Glomerular endothelial cell (primary cell): Measurements from ENCODE around the gene TIPARP. TPM values are rescaled to one million over a fixed set of nuclear protein-coding genes. Genes with fewer than 3 reads are reported as not detected.
"Not testable (repeated sequence)": the region's sequence is repeated elsewhere in the genome, so short reads cannot be mapped to it uniquely, and the experiment has no call there.

ENCODE experiments used
- DNase-seq: peaks from one replicate; pipeline ENCODE4 v3.0.0-alpha.2; 2011; ENCODE audit warnings: low read depth, low spot score; ENCODE audit errors: extremely low read depth
- total RNA-seq: library from RNA; depleted of rRNA; stranded (reverse); fragments of >200 nt; gene quantifications from 2 replicates; pipeline ENCODE4 v1.2.3, GENCODE V29; 2015

The TIPARP gene
- total RNA-seq, 1 donor from 2014 or later, result 38.1 TPM

- not testable (repeated sequence) for DNase-seq
These were observed 62.7 kb downstream of the TIPARP start for GRCh38 chr3:156737049-156737448.

GRCh38 chr3:156738251-156738650 lies 63.9 kb downstream of the TIPARP start:
- no peak for DNase-seq

DNA sequence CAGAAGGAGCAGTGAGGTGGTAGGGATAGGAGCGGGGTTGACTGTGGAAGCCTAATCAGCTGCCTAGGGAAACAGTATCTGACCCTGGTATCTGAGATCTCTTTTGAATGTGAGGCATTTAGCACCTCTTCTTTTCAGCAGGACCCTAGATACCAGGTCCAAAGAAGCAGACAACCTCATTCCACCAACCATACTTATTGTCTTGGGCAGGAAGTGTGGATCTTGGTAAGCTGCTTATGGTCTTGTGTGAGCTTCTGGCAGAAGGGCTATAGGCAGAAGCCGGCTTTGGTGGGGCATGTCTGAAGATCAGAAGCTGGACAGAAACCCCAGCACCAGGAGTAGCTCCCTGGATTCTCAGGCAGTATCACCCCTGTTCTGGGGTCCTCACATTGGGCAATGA lies 65.6 kb downstream of the TIPARP start:
- DNase-seq, result no peak

GRCh38 chr3:156740581-156740980 lies 66.2 kb downstream of the TIPARP start:
- not testable (repeated sequence) for DNase-seq

DNA sequence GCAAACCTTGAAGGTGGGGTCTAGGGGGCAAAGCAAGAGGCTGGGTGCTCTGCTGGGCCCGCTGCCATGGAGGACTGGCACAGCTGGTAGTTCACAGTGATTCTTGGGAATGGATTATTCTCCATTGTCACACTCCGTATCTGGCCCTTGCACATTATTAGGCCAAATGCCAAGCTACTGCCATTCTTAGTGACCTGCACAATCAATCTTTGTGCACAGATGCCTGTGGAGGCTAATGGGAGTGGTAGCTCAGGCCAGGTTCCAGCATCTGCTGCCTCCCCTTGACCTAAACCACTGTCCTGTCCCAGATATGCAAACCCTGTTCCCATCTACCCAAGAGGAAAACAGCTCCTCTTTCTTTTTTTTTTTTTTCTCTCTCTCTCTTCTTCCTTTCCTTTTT lies 67.5 kb downstream of the TIPARP start:
- no peak for DNase-seq

GRCh38 chr3:156742401-156742800 lies 68.0 kb downstream of the TIPARP start:
- DNase-seq, result no peak

GRCh38 chr3:156743859-156744258 lies 69.5 kb downstream of the TIPARP start:
- no peak for DNase-seq

DNA sequence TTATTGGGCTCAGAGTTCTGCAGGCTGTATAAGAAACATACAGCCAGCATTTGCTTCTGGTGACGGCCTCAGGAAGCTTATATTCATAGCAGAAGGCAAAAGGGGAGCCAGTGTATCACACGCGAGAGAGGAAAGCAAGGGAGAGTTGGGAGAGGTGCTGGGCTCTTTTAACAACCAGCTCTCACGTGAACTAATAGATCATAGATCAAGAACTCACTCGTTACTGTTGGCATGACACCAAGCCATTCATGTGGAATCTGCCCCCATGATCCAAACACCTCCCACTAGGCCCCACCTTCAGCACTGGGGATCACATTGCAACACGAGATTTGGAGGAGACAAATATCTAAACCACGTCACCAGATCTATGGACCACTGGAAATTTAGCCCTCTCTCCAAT lies 70.2 kb downstream of the TIPARP start:
- DNase-seq, result no peak

- DNase-seq, result no peak
These were observed 71.4 kb downstream of the TIPARP start for GRCh38 chr3:156745766-156746165.

- no peak for DNase-seq
These were observed 72.7 kb downstream of the TIPARP start for GRCh38 chr3:156747046-156747445.

GRCh38 chr3:156749244-156749643 lies 74.9 kb downstream of the TIPARP start:
- DNase-seq, result no peak

GRCh38 chr3:156750191-156750873 lies 75.9 kb downstream of the TIPARP start:
- DNase-seq, result no peak

DNA sequence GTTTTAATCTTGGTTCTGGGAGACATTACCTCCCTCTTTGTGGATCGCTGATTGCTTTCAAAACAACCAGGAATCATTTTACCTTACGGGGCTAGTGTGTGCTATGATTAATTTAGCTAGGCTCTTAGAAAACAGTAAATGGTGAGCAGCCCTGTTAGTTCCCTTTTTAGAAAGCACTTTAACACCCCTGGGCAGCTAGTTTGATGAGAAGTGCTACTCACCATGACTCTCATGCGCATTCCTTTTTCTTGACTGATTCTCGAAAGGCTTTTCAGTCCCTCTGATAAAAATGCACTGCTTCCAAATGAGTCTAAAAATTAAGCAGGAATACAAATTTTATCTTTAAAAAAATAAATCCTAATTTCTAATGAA lies 76.5 kb downstream of the TIPARP start:
- no peak for DNase-seq

GRCh38 chr3:156751461-156752025 lies 77.2 kb downstream of the TIPARP start:
- DNase-seq, result no peak

Other genes with a start within 250 kb of the TIPARP start
- 200 and 274 TPM in 2 replicates for gene SSR3, start 119.5 kb upstream of the TIPARP start, total RNA-seq
- gene LEKR1, start 151.8 kb downstream of the TIPARP start, total RNA-seq, result 0.34 TPM in 1 of 2 replicates, not detected in the other